Chondrocyte (in vitro differentiated cells): ENCODE results near the gene BOLL. TPM values are rescaled to one million over a fixed set of nuclear protein-coding genes. Genes with fewer than 3 reads are reported as not detected.

Experiments used
- DNase-seq: peaks from one replicate; pipeline ENCODE4 v3.0.0; 2021; ENCODE audit warnings: mixed read lengths, low spot score
- H3K27ac Mint-ChIP-seq: one replicate; pipeline ENCODE4 v1.8.0; 2021; ENCODE audit warnings: mild to moderate bottlenecking, moderate library complexity, mixed read lengths; ENCODE audit not compliant: unreplicated experiment
- H3K27me3 Mint-ChIP-seq: 2 replicates; pipeline ENCODE4 v1.8.0; 2021; ENCODE audit warnings: low read depth, mixed read lengths
- H3K36me3 Mint-ChIP-seq: 2 replicates; pipeline ENCODE4 v1.8.0; 2021; ENCODE audit warnings: low read depth, mixed read lengths
- H3K4me1 Mint-ChIP-seq: 2 replicates; pipeline ENCODE4 v1.8.0; 2021; ENCODE audit warnings: low read depth, mild to moderate bottlenecking, mixed read lengths
- H3K4me3 Mint-ChIP-seq: one replicate; pipeline ENCODE4 v1.8.0; 2021; ENCODE audit warnings: mild to moderate bottlenecking, moderate library complexity, mixed read lengths; ENCODE audit not compliant: unreplicated experiment
- H3K9me3 Mint-ChIP-seq: 2 replicates; pipeline ENCODE4 v1.8.0; 2021; ENCODE audit warnings: low read depth, mixed read lengths
- CTCF ChIP-seq: fragments of 200-600 bp; sonication (generic); IDR thresholded peaks from 2 replicates; pipeline ENCODE4 v1.5.0; 2021; ENCODE audit warnings: antibody characterized with exemption, mild to moderate bottlenecking, moderate library complexity
- total RNA-seq: library from RNA; stranded (reverse); gene quantifications from 3 replicates; pipeline ENCODE4 v1.2.1, GENCODE V29; 2021

BOLL gene
- total RNA-seq, 1 donor from 2014 or later: not detected

- no peak for DNase-seq
- H3K27ac Mint-ChIP-seq: no peak overlapping the region
- H3K27me3 Mint-ChIP-seq: peaks cover 44% of the 10 kb centered on the region
- H3K9me3 Mint-ChIP-seq: no peaks in the 10 kb centered on the region
- TF ChIP-seq CTCF: peak; percentile 92
- H3K4me3 Mint-ChIP-seq: no peak overlapping the region
- H3K36me3 Mint-ChIP-seq: no peaks in the 10 kb centered on the region
- peaks cover 15% of the 10 kb centered on the region for H3K4me1 Mint-ChIP-seq
Measured at GRCh38 chr2:197803033-197803444, 17.9 kb upstream of the BOLL start.

- DNase-seq: no peak
- no peaks in the 10 kb centered on the region for H3K36me3 Mint-ChIP-seq
- H3K4me3 Mint-ChIP-seq: no peak overlapping the region
- H3K9me3 Mint-ChIP-seq: no peaks in the 10 kb centered on the region
- peaks cover 49% of the 10 kb centered on the region for H3K27me3 Mint-ChIP-seq
- peaks cover 15% of the 10 kb centered on the region for H3K4me1 Mint-ChIP-seq
- no peak for TF ChIP-seq CTCF
- no peak overlapping the region for H3K27ac Mint-ChIP-seq
Measured at GRCh38 chr2:197801033-197801432, 15.9 kb upstream of the BOLL start.

- peaks cover 9% of the 10 kb centered on the region for H3K4me1 Mint-ChIP-seq
- no peak for DNase-seq
- no peak overlapping the region for H3K27ac Mint-ChIP-seq
- peaks cover 45% of the 10 kb centered on the region for H3K27me3 Mint-ChIP-seq
- no peak for TF ChIP-seq CTCF
- H3K36me3 Mint-ChIP-seq: no peaks in the 10 kb centered on the region
- H3K9me3 Mint-ChIP-seq: no peaks in the 10 kb centered on the region
- no peak overlapping the region for H3K4me3 Mint-ChIP-seq
Measured at GRCh38 chr2:197800091-197800490, 15.0 kb upstream of the BOLL start.

- peaks cover 6% of the 10 kb centered on the region for H3K4me1 Mint-ChIP-seq
- no peaks in the 10 kb centered on the region for H3K9me3 Mint-ChIP-seq
- TF ChIP-seq CTCF: no peak
- peaks cover 48% of the 10 kb centered on the region for H3K27me3 Mint-ChIP-seq
- no peak overlapping the region for H3K4me3 Mint-ChIP-seq
- no peak for DNase-seq
- H3K27ac Mint-ChIP-seq: no peak overlapping the region
- no peaks in the 10 kb centered on the region for H3K36me3 Mint-ChIP-seq
Measured at GRCh38 chr2:197799068-197799467, 13.9 kb upstream of the BOLL start.

- no peak overlapping the region for H3K4me3 Mint-ChIP-seq
- H3K27me3 Mint-ChIP-seq: peaks cover 55% of the 10 kb centered on the region
- no peak for TF ChIP-seq CTCF
- no peak overlapping the region for H3K27ac Mint-ChIP-seq
- no peaks in the 10 kb centered on the region for H3K9me3 Mint-ChIP-seq
- H3K4me1 Mint-ChIP-seq: peaks cover 2% of the 10 kb centered on the region
- no peaks in the 10 kb centered on the region for H3K36me3 Mint-ChIP-seq
- no peak for DNase-seq
Measured at GRCh38 chr2:197798187-197798586, 13.1 kb upstream of the BOLL start.
